K562 (cell line): ENCODE results near the gene DESI1. TPM values are rescaled to one million over a fixed set of nuclear protein-coding genes. Genes with fewer than 3 reads are reported as not detected.

Experiments
- BHLHE40 ChIP-seq: IDR thresholded peaks from 2 replicates; pipeline ENCODE4 v1.6.1; 2011; ENCODE audit warnings: low read length, improper control_type of control experiment
- DIDO1 ChIP-seq: fragments of 450-650 bp; IDR thresholded peaks from 2 replicates; pipeline ENCODE4 v1.6.1; 2016; ENCODE audit warnings: low read depth, missing biosample characterization, missing genetic modification characterization
- EWSR1 ChIP-seq: fragments of 450-650 bp; IDR thresholded peaks from 2 replicates; pipeline ENCODE4 v1.6.1; 2018; ENCODE audit warnings: borderline replicate concordance, mild to moderate bottlenecking, low read depth, moderate library complexity; ENCODE audit not compliant: partially characterized antibody
- FOXJ2 ChIP-seq: fragments of 200-800 bp; sonication (Bioruptor generic); IDR thresholded peaks from 2 replicates; pipeline ENCODE4 v1.6.1; 2016; ENCODE audit warnings: missing genetic modification characterization, missing compliant biosample characterization
- KLF13 ChIP-seq: fragments of 450-650 bp; IDR thresholded peaks from 2 replicates; pipeline ENCODE4 v1.6.1; 2016; ENCODE audit warnings: missing genetic modification characterization, low read depth, mild to moderate bottlenecking, missing compliant biosample characterization, moderate library complexity, borderline replicate concordance
- MAX ChIP-seq: sonication (generic); formaldehyde crosslinking; IDR thresholded peaks from 2 replicates; pipeline ENCODE4 v1.9.0; 2022; ENCODE audit warnings: mild to moderate bottlenecking, missing genetic modification reagents
- NR2C1 ChIP-seq, 2 experiments: fragments of 450-650 bp; IDR thresholded peaks; 2 replicates each; pipeline ENCODE4 v1.6.1; 2017; ENCODE audit warnings: mild to moderate bottlenecking in 2 of 2, antibody characterized with exemption in 1 of 2, inconsistent platforms in 1 of 2, missing compliant biosample characterization in 1 of 2, missing genetic modification characterization in 1 of 2
- PATZ1 ChIP-seq: fragments of 250-450 bp; sonication (Bioruptor Pico); IDR thresholded peaks from 2 replicates; pipeline ENCODE4 v1.5.0; 2020; ENCODE audit warnings: mild to moderate bottlenecking, borderline replicate concordance
- POLR2A ChIP-seq: fragments of 450-650 bp; conservative IDR thresholded peaks from 2 replicates; pipeline ENCODE4 v1.6.1; 2016
- RAD21 ChIP-seq, 2 experiments: fragments of 250-450 bp in 1 of 2; fragments of 450-650 bp in 1 of 2; sonication (Bioruptor Pico) in 1 of 2; formaldehyde crosslinking in 1 of 2; IDR thresholded peaks in 1 of 2; conservative IDR thresholded peaks in 1 of 2; 2 replicates each; pipeline versions ENCODE4 v1.4.0 to v1.8.0; 2020 to 2022; ENCODE audit warnings: mild to moderate bottlenecking in 2 of 2, moderate library complexity in 1 of 2
- RBFOX2 ChIP-seq: fragments of 200-400 bp; formaldehyde crosslinking; IDR thresholded peaks from 2 replicates; pipeline ENCODE4 v1.6.1; 2017; ENCODE audit warnings: low read depth, mild to moderate bottlenecking, low read length, moderate library complexity
- STAG1 ChIP-seq: sonication (generic); formaldehyde crosslinking; IDR thresholded peaks from 2 replicates; pipeline ENCODE4 v1.5.0; 2020; ENCODE audit warnings: missing genetic modification reagents, borderline replicate concordance
- STAT5A ChIP-seq: IDR thresholded peaks from 2 replicates; pipeline ENCODE4 v1.6.1; 2012; ENCODE audit warnings: low read length, inconsistent platforms, borderline replicate concordance
- TGIF2 ChIP-seq: sonication (generic); formaldehyde crosslinking; IDR thresholded peaks from 2 replicates; pipeline ENCODE4 v1.8.1; 2022; ENCODE audit warnings: mild to moderate bottlenecking, missing genetic modification reagents, moderate library complexity
- U2AF1 ChIP-seq: fragments of 200-400 bp; formaldehyde crosslinking; optimal IDR thresholded peaks from 2 replicates; pipeline ENCODE3; 2017; ENCODE audit warnings: mild to moderate bottlenecking, low read depth, low read length, moderate library complexity
- YY1 ChIP-seq, 3 experiments: IDR thresholded peaks; 2 replicates each; pipeline ENCODE4 v1.6.1; 2011; ENCODE audit warnings: low read length in 2 of 3, mild to moderate bottlenecking in 2 of 3, moderate library complexity in 2 of 3, borderline replicate concordance in 1 of 3, control low read depth in 1 of 3, low read depth in 1 of 3; ENCODE audit not compliant: insufficient read depth in 3 of 3, insufficient replicate concordance in 2 of 3, control insufficient read depth in 1 of 3, insufficient read length in 1 of 3; ENCODE audit errors: extremely low read depth in 1 of 3
- ZNF277 ChIP-seq: fragments of 250-450 bp; sonication (Bioruptor Pico); IDR thresholded peaks from 2 replicates; pipeline ENCODE4 v1.8.0; 2022; ENCODE audit warnings: inconsistent platforms, mild to moderate bottlenecking, moderate library complexity, borderline replicate concordance
- ZNF445 ChIP-seq: fragments of 250-450 bp; sonication (Bioruptor Pico); IDR thresholded peaks from 2 replicates; pipeline ENCODE4 v1.4.0; 2020; ENCODE audit warnings: low read depth, mild to moderate bottlenecking, moderate library complexity
- ZNF830 ChIP-seq: fragments of 250-450 bp; sonication (Bioruptor Pico); IDR thresholded peaks from 2 replicates; pipeline ENCODE4 v1.5.0; 2021; ENCODE audit warnings: mild to moderate bottlenecking
- polyA plus RNA-seq, 8 experiments: library from polyadenylated mRNA; depleted of rRNA in 4 of 8; stranded (reverse) in 5 of 8; unstranded in 3 of 8; fragments of >200 nt; fragmentation: Nextera tagmentation in 2 of 8; fragmentation: Illumina TruSeq in 1 of 8; extraction: Ambion mirVana in 2 of 8; extraction: Trizol in 1 of 8; gene quantifications; 2 replicates each; pipeline versions ENCODE4 v1.2.1 to v1.2.3, GENCODE V29; 2011 to 2014; ENCODE audit warnings: inconsistent platforms in 1 of 8, missing spikeins in 1 of 8
- total RNA-seq, 7 experiments: library from RNA; depleted of rRNA in 6 of 7; stranded (reverse); fragments of >200 nt in 6 of 7; fragmentation: Illumina TruSeq in 2 of 7; extraction: Trizol in 2 of 7; gene quantifications; 2 replicates each; pipeline versions ENCODE4 v1.2.1 to v1.2.3, GENCODE V29; 2011 to 2021; ENCODE audit warnings: low replicate concordance in 1 of 7

The DESI1 gene
- total and polyA plus RNA-seq, 9 of the 15 experiments (the other 6 are each of a cell fraction or from before 2014, with no cell fraction given): 7.2 to 45.9 (median 29.8) TPM

GRCh38 chr22:41596776-41597634 is 23.8 kb downstream of the DESI1 start (continued):
- TF ChIP-seq MAX: peak; percentile 28; the same call in 1 of the 2 replicates
- TF ChIP-seq DIDO1 (tag): no peak
- TF ChIP-seq FOXJ2 (tag): no peak
- TF ChIP-seq ZNF830: no peak
- peak; percentile 23; the same call in 1 of the 2 replicates for TF ChIP-seq BHLHE40
- TF ChIP-seq RBFOX2: 0 out of 2 replicates have a peak, but pooled peaks have one; percentile 40
- TF ChIP-seq NR2C1 (IDR thresholded peaks at IDR 0.05): no peak
- TF ChIP-seq NR2C1 (tag; IDR thresholded peaks at IDR 0.05): 0 out of 2 replicates have a peak, but pooled peaks have one; percentile 19
- TF ChIP-seq TGIF2: no peak
- no peak for TF ChIP-seq ZNF277 (CRISPR knock-in tag)
- TF ChIP-seq PATZ1 (CRISPR knock-in tag): no peak
- peak; percentile 62 to 75 for TF ChIP-seq RAD21 (CRISPR knock-in tag; conservative IDR thresholded peaks at IDR 0.05 in 1 of 2, IDR thresholded peaks at IDR 0.05 in 1 of 2)
- TF ChIP-seq POLR2A: peak; percentile 47; the same call in 1 of the 2 replicates
- TF ChIP-seq STAG1 (CRISPR knock-in tag): peak; percentile 66
- TF ChIP-seq KLF13 (tag): 0 out of 2 replicates have a peak, but pooled peaks have one; percentile 15
- peak in 1 of 3 experiments; percentile 14 for TF ChIP-seq YY1 (IDR thresholded peaks at IDR 0.05; ENCODE audit: borderline replicate concordance in 1 of 3, control insufficient read depth in 1 of 3, extremely low read depth in 1 of 3, insufficient read depth in 3 of 3, insufficient read length in 1 of 3, insufficient replicate concordance in 2 of 3, low read depth in 1 of 3, low read length in 2 of 3)
- no peak for TF ChIP-seq ZNF445 (CRISPR knock-in tag)
- no peak for TF ChIP-seq U2AF1
- no peak for TF ChIP-seq STAT5A
- TF ChIP-seq EWSR1: no peak
